Measurements from ENCODE around the gene NFKBIB.
"Not testable (repeated sequence)": the region's sequence is repeated elsewhere in the genome, so short reads cannot be mapped to it uniquely, and the experiment has no call there.

NFKBIB gene

GRCh38 chr19:38930776-38931520 is 31.2 kb downstream of the NFKBIB start, which contains the start of gene MRPS12:
MRPS12 (plus strand) TSS chr19:38930944; CDS start chr19:38931295, 351 bp downstream.
- DNase-seq: peak; percentile 99

DNA sequence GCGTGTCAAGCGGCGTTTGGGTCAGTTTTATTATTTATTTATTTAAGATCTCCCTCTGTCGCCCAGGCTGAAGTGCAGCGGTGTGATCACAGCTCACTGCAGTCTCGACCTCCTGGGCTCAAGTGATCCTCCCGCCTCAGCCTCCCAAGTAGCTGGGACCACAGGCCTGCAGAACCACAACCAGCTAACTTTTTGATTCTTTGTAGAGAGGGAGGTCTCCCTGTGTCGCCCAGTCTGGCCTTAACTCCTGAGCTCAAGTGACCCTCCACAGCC is 31.7 kb downstream of the NFKBIB start:
- DNase-seq: no peak

- DNase-seq: no peak
Observed at GRCh38 chr19:38932425-38933179, 32.8 kb downstream of the NFKBIB start.

DNA sequence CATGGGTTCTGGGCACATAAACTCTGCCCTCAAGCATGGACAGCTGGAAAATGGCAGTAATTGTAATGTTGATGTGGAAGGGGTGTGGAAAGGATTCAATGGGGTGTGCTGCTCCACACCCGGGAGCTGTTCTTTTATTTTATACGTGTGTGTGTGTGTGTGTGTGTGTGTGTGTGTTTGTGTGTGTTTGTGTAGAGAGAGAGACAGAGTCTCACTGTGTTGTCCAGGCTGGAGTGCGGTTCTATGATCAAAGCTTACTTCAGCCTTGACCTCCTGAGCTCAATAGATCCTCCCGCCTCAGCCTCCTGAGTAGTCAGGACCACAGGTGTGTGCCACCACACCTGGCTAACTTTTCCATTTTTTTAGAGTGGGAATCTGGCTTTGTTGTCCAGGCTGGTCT is 33.8 kb downstream of the NFKBIB start:
- no peak for DNase-seq

- no peak for DNase-seq
Observed at GRCh38 chr19:38939957-38940356, 40.2 kb downstream of the NFKBIB start.

DNA sequence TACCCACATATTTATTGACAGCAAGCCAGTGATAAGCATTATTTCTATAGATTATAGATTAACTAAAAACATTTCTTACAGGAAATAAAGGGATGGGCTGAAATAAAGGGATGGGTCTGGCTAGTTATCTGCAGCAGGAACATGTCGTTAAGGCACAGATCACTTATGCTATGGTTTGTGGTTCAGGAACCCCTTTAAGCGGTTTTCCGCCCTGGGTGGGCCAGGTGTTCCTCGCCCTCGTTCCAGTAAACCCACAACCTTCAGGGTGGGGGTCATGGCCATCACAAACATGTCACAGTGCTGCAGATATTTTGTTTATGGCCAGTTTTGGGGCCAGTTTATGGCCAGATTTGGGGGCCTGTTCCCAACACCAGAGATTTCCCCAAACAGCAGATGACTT is 41.7 kb downstream of the NFKBIB start:
- DNase-seq: not testable (repeated sequence)

DNA sequence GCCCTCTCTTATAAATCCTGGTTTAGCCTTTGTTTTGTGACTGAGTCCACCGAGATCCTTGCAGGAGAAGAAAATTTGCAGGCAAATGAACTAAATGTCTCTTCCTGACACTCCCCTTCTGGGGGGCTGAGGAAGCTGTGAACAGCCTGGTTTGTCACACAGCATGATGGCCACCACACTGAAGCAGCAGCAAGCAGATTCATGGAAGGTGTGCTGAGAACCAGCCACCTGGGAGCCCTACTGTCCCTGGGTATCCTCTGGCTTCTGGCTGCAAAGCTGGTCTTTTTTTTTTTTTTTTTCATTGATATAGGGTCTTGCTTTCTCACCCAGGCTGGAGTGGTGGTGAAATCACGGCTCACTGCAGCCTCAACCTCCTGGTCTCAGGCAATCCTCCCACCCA is 42.2 kb downstream of the NFKBIB start:
- no peak for DNase-seq

DNA sequence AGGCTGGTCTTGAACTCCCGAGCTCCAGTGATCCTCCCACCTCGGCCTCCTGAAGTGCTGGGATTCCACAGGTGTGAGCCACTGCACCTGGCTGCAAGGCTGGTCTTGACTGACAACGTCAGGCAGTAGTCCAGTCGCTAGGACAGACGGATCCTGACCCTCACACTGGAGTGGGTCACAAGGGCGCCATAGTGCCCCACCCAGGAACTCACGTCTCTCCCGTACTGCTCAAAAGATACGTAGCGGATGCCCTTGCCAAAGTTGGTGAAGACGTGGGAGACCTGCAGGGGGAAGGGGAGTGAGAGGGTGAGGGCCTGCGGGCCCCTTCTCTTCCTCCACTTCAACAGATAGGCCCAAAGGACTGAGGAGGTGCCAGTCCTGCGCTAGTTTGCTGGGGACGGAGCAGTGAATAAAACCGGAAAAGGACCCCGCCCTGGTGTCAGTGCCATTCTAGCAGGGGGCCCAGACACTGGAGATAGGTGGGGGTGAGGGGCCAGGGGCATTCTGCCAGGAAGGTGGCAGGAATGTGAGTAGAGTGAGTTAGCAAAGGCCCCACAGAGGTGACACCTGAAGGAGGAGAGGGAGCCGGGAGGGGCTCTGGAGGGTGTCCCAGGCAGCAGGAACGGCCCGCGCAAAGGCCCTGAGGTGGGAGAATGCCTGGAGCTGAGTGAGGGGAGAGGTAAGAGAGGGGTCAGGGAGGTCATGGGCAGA is 42.9 kb downstream of the NFKBIB start:
- DNase-seq: no peak

DNA sequence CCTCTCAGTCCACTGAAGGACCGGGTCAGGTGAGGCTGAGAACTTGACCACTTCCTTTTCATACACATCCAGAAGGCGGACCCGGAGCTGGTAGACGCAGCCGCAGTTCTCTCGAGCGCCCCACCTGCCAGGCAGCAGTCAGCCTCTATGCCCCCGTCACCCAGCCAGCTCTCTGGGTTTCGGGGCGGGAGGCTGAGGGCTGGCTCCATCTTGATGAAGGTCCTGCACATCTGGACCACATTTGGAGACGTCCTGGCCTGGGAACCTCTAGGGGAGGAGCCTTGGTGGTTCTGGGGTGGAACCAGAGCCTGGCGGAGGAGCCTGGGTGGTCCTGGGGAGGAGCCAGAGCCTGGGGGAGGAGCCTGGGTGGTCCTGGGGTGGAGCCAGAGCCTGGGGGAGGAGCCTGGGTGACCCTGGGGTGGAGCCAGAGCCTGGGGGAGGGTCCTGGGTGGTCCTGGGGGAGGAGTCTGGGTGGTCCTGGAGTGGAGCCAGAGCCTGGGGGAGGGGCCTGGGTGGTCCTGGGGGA is 45.3 kb downstream of the NFKBIB start:
- peak; percentile 32 for DNase-seq

DNA sequence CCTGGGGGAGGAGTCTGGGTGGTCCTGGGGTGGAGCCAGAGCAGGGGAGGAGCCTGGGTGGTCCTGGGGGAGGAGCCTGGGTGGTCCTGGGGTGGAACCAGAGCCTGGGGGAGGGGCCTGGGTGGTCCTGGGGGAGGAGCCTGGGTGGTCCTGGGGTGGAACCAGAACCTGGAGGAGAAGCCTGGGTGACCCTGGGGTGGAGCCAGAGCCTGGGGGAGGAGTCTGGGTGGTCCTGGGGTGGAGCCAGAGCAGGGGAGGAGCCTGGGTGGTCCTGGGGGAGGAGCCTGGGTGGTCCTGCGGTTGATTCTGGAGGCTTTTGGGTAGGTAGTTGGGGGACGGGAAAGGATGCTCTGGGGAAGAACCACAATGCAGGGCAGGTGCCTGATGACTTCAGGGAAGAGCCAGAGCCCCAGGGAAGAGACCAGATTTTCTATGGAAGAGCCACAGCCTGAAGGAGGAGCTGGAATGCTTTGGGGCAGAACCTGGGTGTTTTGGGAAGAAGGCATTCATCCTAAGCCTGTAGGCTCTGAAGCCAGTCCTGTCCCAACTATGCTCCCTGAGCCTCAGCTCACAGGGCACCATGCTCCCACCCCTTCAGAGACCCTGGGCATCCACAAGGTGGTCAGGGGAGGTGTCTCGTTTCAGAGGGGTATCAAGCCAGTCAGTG is 45.9 kb downstream of the NFKBIB start:
- no peak for DNase-seq

GRCh38 chr19:38946229-38947010 is 46.7 kb downstream of the NFKBIB start:
- no peak for DNase-seq

- peak; percentile 75 for DNase-seq
Observed at GRCh38 chr19:38949580-38950367, 50.0 kb downstream of the NFKBIB start.

DNA sequence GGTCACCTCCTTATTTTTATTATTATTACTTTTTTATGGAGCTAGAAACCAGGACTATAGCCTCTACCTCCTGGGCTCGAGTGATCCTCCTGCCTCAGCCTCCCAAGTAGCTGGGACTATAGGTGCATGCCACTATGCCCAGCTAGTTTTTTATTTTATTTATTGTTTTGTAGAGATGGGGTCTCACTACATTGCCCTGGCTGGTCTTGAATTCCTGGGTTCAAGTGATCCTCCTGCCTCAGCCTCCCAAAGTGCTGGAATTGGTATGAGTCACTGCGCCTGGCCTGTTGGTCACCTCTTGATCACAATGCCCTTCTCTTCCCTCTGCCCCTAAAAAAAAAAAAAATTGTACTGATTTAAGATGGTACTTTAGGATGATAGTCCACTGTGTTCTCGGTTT is 51.4 kb downstream of the NFKBIB start:
- DNase-seq: no peak

DNA sequence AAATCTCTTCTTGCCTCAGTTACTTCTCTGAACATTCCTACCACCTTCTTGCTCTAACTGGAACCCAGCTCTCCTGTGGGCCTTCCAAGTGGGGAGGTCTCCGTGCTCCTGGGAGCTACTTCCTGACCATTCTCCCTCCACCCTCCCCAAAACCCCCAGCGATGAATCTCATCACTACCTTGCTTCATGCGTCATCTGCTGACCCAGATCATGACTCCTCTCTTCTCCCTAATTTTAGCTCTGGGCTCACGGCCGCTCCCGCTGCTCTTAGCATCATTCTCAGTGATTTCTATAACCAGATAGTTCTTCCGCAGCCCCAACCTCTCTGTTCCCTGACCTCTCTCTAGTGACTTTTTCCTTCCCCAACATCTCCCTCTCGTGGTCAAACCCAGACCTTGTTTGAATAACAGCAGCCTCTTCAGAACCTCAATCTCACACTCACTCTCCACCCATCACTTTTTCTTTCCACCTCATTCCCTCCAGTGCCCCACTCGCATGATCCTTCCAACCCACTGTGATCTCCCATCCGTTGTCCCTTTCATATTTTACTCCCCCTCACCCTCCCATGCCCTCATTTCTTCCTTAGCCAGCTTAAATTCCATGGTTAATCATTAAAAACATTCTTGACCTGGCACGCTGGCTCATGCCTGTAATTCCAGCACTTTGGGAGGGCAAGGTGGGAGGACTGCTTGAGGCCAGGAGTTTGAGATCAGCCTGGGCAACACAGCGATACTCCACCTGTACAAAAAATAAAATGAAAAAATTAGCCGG is 52.8 kb downstream of the NFKBIB start:
- peak; percentile 76 for DNase-seq

- no peak for DNase-seq
Observed at GRCh38 chr19:38953677-38954076, 53.9 kb downstream of the NFKBIB start.

DNA sequence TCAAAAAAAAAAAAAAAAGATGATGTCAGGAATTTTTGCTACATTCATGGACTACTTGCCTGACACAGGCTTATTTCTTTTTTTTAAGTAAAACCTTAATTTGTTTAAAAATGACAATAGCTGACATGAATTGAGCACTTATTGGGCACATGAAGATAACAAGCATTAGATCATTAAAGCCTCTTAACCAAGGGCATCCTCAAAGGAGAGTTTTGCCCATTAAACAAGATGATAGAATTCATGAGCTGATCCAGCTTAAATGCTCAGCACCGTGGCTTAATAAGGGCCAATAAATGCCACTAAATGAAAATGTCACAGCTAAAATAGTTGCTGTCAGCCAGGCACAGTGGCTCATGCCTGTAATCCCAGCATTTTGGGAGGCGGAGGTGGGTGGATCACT is 56.5 kb downstream of the NFKBIB start:
- DNase-seq: no peak

GRCh38 chr19:38958301-38958700 is 58.5 kb downstream of the NFKBIB start:
- DNase-seq: no peak
